SK-N-SH (cell line): ENCODE data around the gene SYNE1. TPM values are rescaled to one million over a fixed set of nuclear protein-coding genes. Genes with fewer than 3 reads are reported as not detected.
"Not testable (repeated sequence)": the region's sequence is repeated elsewhere in the genome, so short reads cannot be mapped to it uniquely, and the experiment has no call there.

ENCODE experiments used
- CTCF ChIA-PET: fragments of 300-600, 350-600 bp; formaldehyde crosslinking; extraction: SDS; loops from one replicate; lab custom pipeline; 2021; lab: Yijun Ruan, JAX
- POLR2A ChIA-PET: fragments of 350-600 bp; sonication (Branson Sonifier 250); formaldehyde crosslinking; extraction: SDS; loops from one replicate; lab custom pipeline; 2020; ENCODE audit warnings: antibody characterized with exemption, inconsistent platforms; lab: Yijun Ruan, JAX
- DNase-seq: peaks from one replicate; pipeline ENCODE4 v3.0.0; 2012
- H2AFZ ChIP-seq: fragments of 200-600 bp; sonication (generic); 2 replicates; pipeline ENCODE4 v1.8.1; 2016; ENCODE audit warnings: antibody characterized with exemption, mild to moderate bottlenecking, low read depth
- H3F3A ChIP-seq: fragments of 200-600 bp; sonication (generic); replicated peaks from 2 replicates; pipeline ENCODE3; 2016; ENCODE audit warnings: antibody characterized with exemption, mild to moderate bottlenecking; ENCODE audit not compliant: insufficient read depth
- H3K27ac ChIP-seq, 2 experiments: fragments of 200-500 bp in 1 of 2; fragments of 200-600 bp in 1 of 2; sonication (Bioruptor generic) in 1 of 2; sonication (generic), shearing (Covaris generic) in 1 of 2; 2 replicates each; pipeline versions ENCODE4 v1.5.1 to v1.6.1; 2014 to 2016; ENCODE audit warnings: low read depth in 2 of 2, inconsistent platforms in 1 of 2, low read length in 1 of 2, mild to moderate bottlenecking in 1 of 2, mixed read lengths in 1 of 2
- H3K27me3 ChIP-seq: fragments of 200-600 bp; sonication (generic), shearing (Covaris generic); 2 replicates; pipeline ENCODE4 v1.6.1; 2016; ENCODE audit warnings: mixed run types; ENCODE audit not compliant: insufficient read depth
- H3K36me3 ChIP-seq, 2 experiments: fragments of 200-500 bp in 1 of 2; fragments of 200-600 bp in 1 of 2; sonication (Bioruptor generic) in 1 of 2; sonication (generic) in 1 of 2; replicated peaks in 1 of 2; 2 replicates each; pipeline versions ENCODE3 to v1.5.1; 2014 to 2016; ENCODE audit warnings: low read length in 1 of 2, mild to moderate bottlenecking in 1 of 2; ENCODE audit not compliant: insufficient read depth in 2 of 2, control insufficient read depth in 1 of 2
- H3K4me1 ChIP-seq, 2 experiments: fragments of 200-500 bp in 1 of 2; fragments of 200-600 bp in 1 of 2; sonication (Bioruptor generic) in 1 of 2; sonication (generic), shearing (Covaris generic) in 1 of 2; 2 replicates each; pipeline versions ENCODE4 v1.5.1 to v1.6.1; 2014 to 2016; ENCODE audit warnings: low read depth in 1 of 2, low read length in 1 of 2, mixed run types in 1 of 2; ENCODE audit not compliant: insufficient read depth in 2 of 2, control insufficient read depth in 1 of 2
- H3K4me2 ChIP-seq: fragments of 200-600 bp; sonication (generic), shearing (Covaris generic); 2 replicates; pipeline ENCODE4 v1.6.1; 2017; ENCODE audit warnings: mixed run types
- H3K4me3 ChIP-seq, 2 experiments: fragments of 200-500 bp in 1 of 2; fragments of 200-600 bp in 1 of 2; sonication (Bioruptor generic) in 1 of 2; sonication (generic), shearing (Covaris generic) in 1 of 2; 2 replicates each; pipeline versions ENCODE4 v1.5.1 to v1.8.1; 2014 to 2016; ENCODE audit warnings: low read depth in 2 of 2, inconsistent platforms in 1 of 2, low read length in 1 of 2, mild to moderate bottlenecking in 1 of 2, mixed read lengths in 1 of 2, moderate library complexity in 1 of 2
- H3K79me2 ChIP-seq: fragments of 200-600 bp; sonication (generic); 2 replicates; pipeline ENCODE4 v1.8.1; 2017; ENCODE audit warnings: mild to moderate bottlenecking; ENCODE audit not compliant: insufficient read depth
- H3K9ac ChIP-seq: fragments of 200-600 bp; sonication (generic); 2 replicates; pipeline ENCODE4 v1.6.1; 2017; ENCODE audit warnings: mixed run types
- H3K9me2 ChIP-seq: fragments of 200-600 bp; sonication (generic); 2 replicates; pipeline ENCODE4 v1.6.1; 2017; ENCODE audit warnings: mixed run types
- H3K9me3 ChIP-seq: fragments of 200-600 bp; sonication (generic); 2 replicates; pipeline ENCODE4 v1.6.1; 2017; ENCODE audit warnings: mixed run types, mild to moderate bottlenecking, moderate library complexity
- H4K20me1 ChIP-seq: fragments of 200-600 bp; sonication (generic); 2 replicates; pipeline ENCODE4 v1.6.1; 2017; ENCODE audit warnings: mild to moderate bottlenecking, mixed run types; ENCODE audit not compliant: insufficient read depth
- EP300 ChIP-seq, 2 experiments: IDR thresholded peaks; 2 replicates each; pipeline versions ENCODE4 v1.4.0 to v1.6.1; 2012; ENCODE audit warnings: borderline replicate concordance in 1 of 2, low read depth in 1 of 2, low read length in 1 of 2
- FOSL2 ChIP-seq: IDR thresholded peaks from 2 replicates; pipeline ENCODE4 v1.4.0; 2012; ENCODE audit warnings: low read depth, mild to moderate bottlenecking, moderate library complexity, borderline replicate concordance
- GABPA ChIP-seq: IDR thresholded peaks from 2 replicates; pipeline ENCODE4 v1.4.0; 2012; ENCODE audit warnings: low read depth, mild to moderate bottlenecking
- JUND ChIP-seq: IDR thresholded peaks from 2 replicates; pipeline ENCODE4 v1.4.0; 2012
- MXI1 ChIP-seq: IDR thresholded peaks from 2 replicates; pipeline ENCODE4 v1.6.1; 2012; ENCODE audit warnings: mild to moderate bottlenecking, low read depth, low read length, improper control_type of control experiment
- NFIC ChIP-seq: IDR thresholded peaks from 2 replicates; pipeline ENCODE4 v1.4.0; 2012; ENCODE audit warnings: borderline replicate concordance
- REST ChIP-seq: IDR thresholded peaks from 2 replicates; pipeline ENCODE4 v1.6.1; 2012; ENCODE audit warnings: mild to moderate bottlenecking, low read depth, low read length, moderate library complexity
- RXRA ChIP-seq: IDR thresholded peaks from 2 replicates; pipeline ENCODE4 v1.4.0; 2012; ENCODE audit warnings: low read depth, mild to moderate bottlenecking, borderline replicate concordance
- TCF12 ChIP-seq: IDR thresholded peaks from 2 replicates; pipeline ENCODE4 v1.4.0; 2012
- TEAD4 ChIP-seq: IDR thresholded peaks from 2 replicates; pipeline ENCODE4 v1.4.0; 2012; ENCODE audit warnings: mild to moderate bottlenecking, borderline replicate concordance; ENCODE audit not compliant: insufficient read depth
- YY1 ChIP-seq: IDR thresholded peaks from 2 replicates; pipeline ENCODE4 v1.4.0; 2012; ENCODE audit warnings: low read depth, mild to moderate bottlenecking
- WGBS: methylation state at CpG from one replicate; pipeline ENCODE4 v1.1.6; 2017; ENCODE audit warnings: low lambda C conversion rate; 5-methylcytosine and 5-hydroxymethylcytosine counted together
- polyA plus RNA-seq, 3 experiments: library from polyadenylated mRNA; depleted of rRNA; stranded (reverse); fragments of >200 nt; gene quantifications; 2 replicates each; pipeline ENCODE4 v1.2.3, GENCODE V29; 2012

SYNE1 gene
- polyA plus RNA-seq, 1 of the 3 experiments (the other 2 are of a cell fraction) = 31.1 TPM

GRCh38 chr6:152490971-152491378 is 146.2 kb downstream of the SYNE1 start:
- Histone ChIP-seq H3K27ac (peak overlapping the region in 1 of 2 experiments; percentile 81; a peak in 2 of 4 replicates), H3K36me3 (peaks cover 0 to 22% of the 10 kb centered on the region in 2 experiments), H3F3A (peaks cover 37% of the 10 kb centered on the region), H3K9ac (peak overlapping the region; percentile 51; the same call in 1 of the 2 replicates), H3K4me2 (peak overlapping the region; percentile 19; the same call in 1 of the 2 replicates)
- H3K4me1 ChIP-seq, DNase-seq, H4K20me1 ChIP-seq, H3K79me2 ChIP-seq, H3K9me2 ChIP-seq, H2AFZ ChIP-seq, H3K9me3 ChIP-seq, CTCF ChIA-PET, H3K4me3 ChIP-seq, H3K27me3 ChIP-seq, POLR2A ChIA-PET: not testable (repeated sequence)
- WGBS = 17% methylated on average over 5 of the region's 5 CpGs
- TF ChIP-seq FOSL2 = peak; percentile 87
- peak in 1 of 2 experiments; percentile 72; a peak in 2 of 4 replicates for TF ChIP-seq EP300 (IDR thresholded peaks at IDR 0.05; ENCODE audit: borderline replicate concordance in 1 of 2, low read depth in 1 of 2, low read length in 1 of 2)
- TF ChIP-seq TCF12 = peak; percentile 41
- peak; percentile 81 for TF ChIP-seq JUND
- peak; percentile 87; the same call in 1 of the 2 replicates for TF ChIP-seq TEAD4

DNA sequence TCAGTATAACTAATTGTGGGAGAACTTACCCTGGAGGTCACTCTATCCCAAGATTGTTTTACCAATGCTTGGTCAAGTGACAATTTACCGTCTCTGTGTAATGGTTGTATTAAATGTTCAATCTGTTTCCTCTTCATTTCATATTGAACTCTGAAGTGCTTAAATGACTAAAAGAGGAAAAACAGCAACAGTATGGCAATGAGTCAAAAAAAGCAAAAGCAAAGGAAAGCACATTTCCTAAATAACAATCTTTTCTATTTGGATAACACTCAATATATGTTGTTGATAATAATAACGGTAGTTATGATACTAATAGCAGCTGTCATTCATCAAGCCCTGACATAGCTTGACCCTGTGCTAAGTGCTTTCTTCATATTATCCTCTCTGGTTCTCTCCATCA is 152.4 kb downstream of the SYNE1 start:
- H3K27ac ChIP-seq = no peak overlapping the region
- H3K4me2 ChIP-seq = no peak overlapping the region
- H2AFZ ChIP-seq = no peak overlapping the region
- CTCF ChIA-PET = interaction anchor here (0.6 to 4.3 kb wide), 30 partner anchors 9 to 470 kb away, joined by 3 to 31 read pairs (median 7); partner anchors contain the start of gene SYNE1
- no peak overlapping the region for H3K4me3 ChIP-seq
- H3K9ac ChIP-seq = no peak overlapping the region
- H3K9me2 ChIP-seq = no peaks in the 10 kb centered on the region
- no peaks in the 10 kb centered on the region for H3K27me3 ChIP-seq
- peaks cover 0 to 30% of the 10 kb centered on the region in 2 experiments for H3K36me3 ChIP-seq
- no peaks in the 10 kb centered on the region for H3K79me2 ChIP-seq
- WGBS = 78% methylated on average over 2 of the region's 2 CpGs
- no peak for DNase-seq
- H4K20me1 ChIP-seq = no peaks in the 10 kb centered on the region
- no peaks in the 10 kb centered on the region for H3K4me1 ChIP-seq
- peaks cover 10% of the 10 kb centered on the region for H3F3A ChIP-seq
- POLR2A ChIA-PET = no interaction called here
- no peaks in the 10 kb centered on the region for H3K9me3 ChIP-seq
- TF ChIP-seq FOSL2 (no peak), MXI1 (no peak), JUND (no peak), NFIC (no peak), REST (no peak), GABPA (no peak), RXRA (no peak), YY1 (no peak)
- TF ChIP-seq, all 33 proteins: peak for 0
